Common myeloid progenitor, CD34-positive (primary cell): ENCODE results near the gene SPIN2B.

Experiments
- CTCF ChIA-PET: fragments of 350-600 bp; sonication (Branson Sonifier 250); formaldehyde crosslinking; loops from one replicate; lab custom pipeline; 2021; ENCODE audit warnings: antibody characterized with exemption; lab: Charles Lee
- POLR2A ChIA-PET: fragments of 350-600 bp; sonication (Branson Sonifier 250); formaldehyde crosslinking; loops from one replicate; lab custom pipeline; 2021; ENCODE audit warnings: antibody characterized with exemption; lab: Charles Lee
- DNase-seq, 3 donors: peaks; one replicate each; pipeline versions ENCODE4 v3.0.0 to v3.0.0-alpha.2; 2013
- H3K27ac ChIP-seq, 2 experiments: 1 replicate in 1 of 2; 2 replicates in 1 of 2; pipeline ENCODE4 v1.7.0; 2013; ENCODE audit warnings: inconsistent platforms in 2 of 2, low read length in 2 of 2, mild to moderate bottlenecking in 2 of 2, low read depth in 1 of 2, moderate library complexity in 1 of 2; ENCODE audit not compliant: severe bottlenecking in 2 of 2, insufficient read depth in 1 of 2, poor library complexity in 1 of 2
- H3K27me3 ChIP-seq, 5 experiments: replicated peaks in 2 of 5; 1 replicate in 3 of 5; 2 replicates in 2 of 5; pipeline versions ENCODE4 v1.6.1 to v1.7.0; 2013; ENCODE audit warnings: low read length in 4 of 5, mild to moderate bottlenecking in 2 of 5, moderate library complexity in 2 of 5, inconsistent platforms in 1 of 5; ENCODE audit not compliant: insufficient read depth in 5 of 5, control insufficient read depth in 4 of 5
- H3K36me3 ChIP-seq, 4 experiments: 1 replicate in 2 of 4; 2 replicates in 2 of 4; pipeline versions ENCODE4 v1.6.1 to v1.7.0; 2013; ENCODE audit warnings: low read length in 3 of 4, control low read depth in 1 of 4, mild to moderate bottlenecking in 1 of 4; ENCODE audit not compliant: control insufficient read depth in 4 of 4, insufficient read depth in 4 of 4
- H3K4me1 ChIP-seq, 4 experiments: 1 replicate in 3 of 4; 2 replicates in 1 of 4; pipeline versions ENCODE4 v1.6.1 to v1.7.1; 2013; ENCODE audit warnings: low read length in 3 of 4, mild to moderate bottlenecking in 3 of 4, control low read depth in 1 of 4, inconsistent platforms in 1 of 4, moderate library complexity in 1 of 4; ENCODE audit not compliant: control insufficient read depth in 4 of 4, insufficient read depth in 4 of 4; ENCODE audit errors: control extremely low read depth in 1 of 4
- H3K4me3 ChIP-seq, 7 experiments: 1 replicate in 4 of 7; 2 replicates in 3 of 7; pipeline versions ENCODE4 v1.5.1 to v1.7.0; 2013; ENCODE audit warnings: mild to moderate bottlenecking in 7 of 7, low read length in 6 of 7, moderate library complexity in 6 of 7, inconsistent platforms in 2 of 7, low read depth in 2 of 7, control low read depth in 1 of 7; ENCODE audit not compliant: insufficient read depth in 4 of 7, control insufficient read depth in 1 of 7; ENCODE audit errors: extremely low read depth in 1 of 7
- H3K9me3 ChIP-seq, 5 experiments: 1 replicate in 4 of 5; 2 replicates in 1 of 5; pipeline versions ENCODE4 v1.6.1 to v1.7.1; 2013; ENCODE audit warnings: low read length in 4 of 5, mild to moderate bottlenecking in 2 of 5, inconsistent platforms in 1 of 5, low read depth in 1 of 5, moderate library complexity in 1 of 5; ENCODE audit not compliant: control insufficient read depth in 4 of 5, insufficient read depth in 2 of 5; ENCODE audit errors: control extremely low read depth in 1 of 5
- WGBS: methylation state at CpG from one replicate; pipeline ENCODE4 v1.1.5; 2013; ENCODE audit not compliant: insufficient coverage; 5-methylcytosine and 5-hydroxymethylcytosine counted together

The SPIN2B gene

GRCh38 chrX:57083143-57083542 is 38.2 kb downstream of the SPIN2B start:
- no peak for DNase-seq
- ChIA-PET POLR2A (no interaction called here), CTCF (no interaction called here)
- H3K4me3 ChIP-seq: no peak overlapping the region
- H3K27ac ChIP-seq: no peak overlapping the region
- peaks cover 0 to 8% (median 1%) of the 10 kb centered on the region in 5 experiments for H3K9me3 ChIP-seq
- no peaks in the 10 kb centered on the region for H3K27me3 ChIP-seq
- WGBS: 81% methylated on average over 7 of the region's 7 CpGs
- H3K4me1 ChIP-seq: no peaks in the 10 kb centered on the region
- peaks cover 0 to 2% (median 0%) of the 10 kb centered on the region in 4 experiments for H3K36me3 ChIP-seq

GRCh38 chrX:57074458-57074857 is 46.9 kb downstream of the SPIN2B start:
- Histone ChIP-seq H3K4me1 (no peaks in the 10 kb centered on the region), H3K36me3 (no peaks in the 10 kb centered on the region), H3K4me3 (no peak overlapping the region), H3K27me3 (peaks cover 0 to 5% (median 0%) of the 10 kb centered on the region in 5 experiments), H3K9me3 (peaks cover 0 to 1% (median 0%) of the 10 kb centered on the region in 5 experiments), H3K27ac (no peak overlapping the region)
- 92% methylated on average over 3 of the region's 4 CpGs for WGBS
- ChIA-PET POLR2A (no interaction called here), CTCF (no interaction called here)
- no peak for DNase-seq

- Histone ChIP-seq H3K27ac (no peak overlapping the region), H3K36me3 (no peaks in the 10 kb centered on the region), H3K9me3 (peaks cover 0 to 3% (median 0%) of the 10 kb centered on the region in 5 experiments), H3K4me1 (no peaks in the 10 kb centered on the region), H3K4me3 (no peak overlapping the region), H3K27me3 (peaks cover 0 to 14% (median 0%) of the 10 kb centered on the region in 5 experiments)
- POLR2A ChIA-PET: no interaction called here
- CTCF ChIA-PET: no interaction called here
- no peak for DNase-seq
- 54% methylated on average over 21 of the region's 32 CpGs for WGBS
These were observed 51.0 kb downstream of the SPIN2B start for GRCh38 chrX:57070185-57070984.
